Left lung (tissue), 10 donors: ENCODE measurements around the gene USP6NL. TPM values are rescaled to one million over a fixed set of nuclear protein-coding genes. Genes with fewer than 3 reads are reported as not detected.

Experiments used
- ATAC-seq: fragments of 200-7000 bp; cut with Tn5 transposase; one replicate; pipeline ENCODE4 v1.9.1; 2020; ENCODE audit warnings: moderate library complexity
- DNase-seq, 4 donors: peaks; one replicate each; pipeline ENCODE4 v3.0.0-alpha.2; 2013 to 2020
- H3K27ac ChIP-seq, 2 donors: fragments of 200-600 bp; sonication (generic) in 1 of 2; one replicate each; pipeline versions ENCODE4 v1.5.0 to v1.8.0; 2020 to 2021
- H3K27me3 ChIP-seq, 2 donors: fragments of 200-600 bp; sonication (generic) in 1 of 2; one replicate each; pipeline versions ENCODE4 v1.5.0 to v1.8.0; 2020 to 2021
- H3K36me3 ChIP-seq, 2 donors: fragments of 200-600 bp; sonication (generic) in 1 of 2; one replicate each; pipeline versions ENCODE4 v1.5.0 to v1.8.0; 2020 to 2021
- H3K4me1 ChIP-seq, 2 donors: fragments of 200-600 bp; one replicate each; pipeline ENCODE4 v1.8.0; 2021
- H3K4me3 ChIP-seq, 2 donors: fragments of 200-600 bp; sonication (generic) in 1 of 2; one replicate each; pipeline versions ENCODE4 v1.5.0 to v1.8.0; 2020 to 2021; ENCODE audit warnings: mild to moderate bottlenecking in 1 of 2
- H3K9me3 ChIP-seq, 2 donors: fragments of 200-600 bp; sonication (generic) in 1 of 2; one replicate each; pipeline versions ENCODE4 v1.5.0 to v1.8.0; 2020 to 2021
- intact Hi-C, 2 donors: fragments of 100-400 bp; cut with DNase I; formaldehyde crosslinking; loops; one replicate each; pipeline versions ENCODE4 v1.11.2 to v1.14.2; 2022
- polyA plus RNA-seq, 6 donors: library from polyadenylated mRNA; unstranded; fragments of 120-200 nt; gene quantifications; one replicate each; pipeline ENCODE4 v1.2.1, GENCODE V29; 2013; ENCODE audit not compliant: insufficient read length in 6 of 6
- total RNA-seq, 2 donors: library from RNA; stranded (reverse); fragmentation: NEBNext Ultra II Directional; extraction: Animal tissue kit (Norgen Biotek cat#: 25700); gene quantifications; one replicate each; pipeline ENCODE4 v1.2.1, GENCODE V29; 2021
- TF ChIP-seq, protein P1 (sequence below), 2 donors: fragments of 200-600 bp; sonication (generic) in 1 of 2; IDR thresholded peaks; one replicate each; pipeline versions ENCODE4 v1.5.0 to v1.8.0; 2021; ENCODE audit warnings: antibody characterized with exemption in 2 of 2
- donor health status: DM: no; HTN: yes; CAD: no.
- donor health status: DM: no; HTN: no; CAD: no.

Gene USP6NL
- total and polyA plus RNA-seq, 8 donors = 16.0 to 25.6 (median 24.0) TPM

DNA sequence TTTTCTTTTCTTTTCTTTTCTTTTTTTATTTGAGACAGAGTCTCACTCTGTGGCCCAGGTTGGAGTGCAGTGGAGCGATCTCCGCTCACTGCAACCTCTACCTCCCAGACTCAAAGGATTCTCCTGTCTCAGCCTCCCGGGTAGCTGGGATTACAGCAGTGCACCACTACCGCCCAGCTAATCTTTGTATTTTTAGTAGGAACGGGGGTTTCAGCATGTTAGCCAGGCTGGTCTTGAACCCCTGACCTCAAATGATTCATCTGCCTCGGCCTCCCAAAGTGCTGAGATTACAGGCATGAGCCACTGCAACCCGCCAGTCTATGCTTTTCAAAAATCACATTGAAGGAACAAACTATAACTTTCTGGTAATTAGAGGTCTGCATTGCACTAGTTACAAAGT, 2.4 kb downstream of the USP6NL start:
- Histone ChIP-seq H3K36me3 (no peaks in the 10 kb centered on the region), H3K4me3 (no peak overlapping the region), H3K9me3 (no peaks in the 10 kb centered on the region), H3K4me1 (peaks cover 9 to 47% of the 10 kb centered on the region in 2 donors), H3K27ac (no peak overlapping the region), H3K27me3 (no peaks in the 10 kb centered on the region)
- DNase-seq = no peak
- ATAC-seq = no peak
- intact Hi-C loops = no loop called here
- TF ChIP-seq, protein P1, sequence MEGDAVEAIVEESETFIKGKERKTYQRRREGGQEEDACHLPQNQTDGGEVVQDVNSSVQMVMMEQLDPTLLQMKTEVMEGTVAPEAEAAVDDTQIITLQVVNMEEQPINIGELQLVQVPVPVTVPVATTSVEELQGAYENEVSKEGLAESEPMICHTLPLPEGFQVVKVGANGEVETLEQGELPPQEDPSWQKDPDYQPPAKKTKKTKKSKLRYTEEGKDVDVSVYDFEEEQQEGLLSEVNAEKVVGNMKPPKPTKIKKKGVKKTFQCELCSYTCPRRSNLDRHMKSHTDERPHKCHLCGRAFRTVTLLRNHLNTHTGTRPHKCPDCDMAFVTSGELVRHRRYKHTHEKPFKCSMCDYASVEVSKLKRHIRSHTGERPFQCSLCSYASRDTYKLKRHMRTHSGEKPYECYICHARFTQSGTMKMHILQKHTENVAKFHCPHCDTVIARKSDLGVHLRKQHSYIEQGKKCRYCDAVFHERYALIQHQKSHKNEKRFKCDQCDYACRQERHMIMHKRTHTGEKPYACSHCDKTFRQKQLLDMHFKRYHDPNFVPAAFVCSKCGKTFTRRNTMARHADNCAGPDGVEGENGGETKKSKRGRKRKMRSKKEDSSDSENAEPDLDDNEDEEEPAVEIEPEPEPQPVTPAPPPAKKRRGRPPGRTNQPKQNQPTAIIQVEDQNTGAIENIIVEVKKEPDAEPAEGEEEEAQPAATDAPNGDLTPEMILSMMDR (IDR thresholded peaks at IDR 0.05) = no peak

DNA sequence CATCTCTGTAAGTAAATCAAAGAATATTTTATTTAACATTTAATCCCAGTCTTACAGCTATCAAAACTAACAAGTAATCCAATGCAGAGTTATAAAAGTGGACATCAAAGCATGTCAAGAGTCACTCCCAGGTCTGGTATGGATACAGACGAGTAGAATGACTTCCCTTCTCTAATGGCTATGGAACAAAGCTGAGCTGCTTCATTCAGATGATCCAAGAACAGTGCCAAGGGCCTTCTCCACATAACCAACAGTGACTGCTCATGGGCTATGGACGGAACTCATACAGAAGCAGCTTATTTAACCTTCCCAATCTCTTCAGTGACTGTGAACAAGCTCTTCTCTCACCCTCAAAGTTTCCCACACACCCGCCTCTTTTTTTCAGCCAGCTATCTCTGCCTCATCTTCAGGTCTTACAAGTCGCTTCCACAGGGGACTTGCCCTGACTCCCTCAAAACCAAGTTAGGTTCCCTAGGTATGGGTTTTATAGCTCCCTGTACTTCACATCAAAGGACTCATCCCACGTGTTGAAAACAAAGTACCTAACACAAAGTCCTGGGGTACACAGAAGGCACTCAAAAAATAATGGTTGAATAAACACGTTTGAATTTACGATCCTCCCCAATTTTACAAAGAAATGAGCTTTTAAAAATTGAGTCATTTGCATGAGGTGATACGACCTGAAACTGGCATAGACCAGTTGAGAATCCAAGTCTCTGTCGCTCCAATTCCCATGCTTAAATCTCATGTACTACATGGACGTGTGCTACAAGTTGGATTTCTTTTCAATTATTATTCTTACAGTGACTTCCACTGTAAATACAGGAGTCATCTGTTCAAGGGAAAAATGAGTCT, 3.1 kb downstream of the USP6NL start:
- intact Hi-C loops = no loop called here
- Histone ChIP-seq H3K4me1 (peaks cover 9 to 47% of the 10 kb centered on the region in 2 donors), H3K27me3 (no peaks in the 10 kb centered on the region), H3K9me3 (no peaks in the 10 kb centered on the region), H3K4me3 (no peak overlapping the region), H3K27ac (no peak overlapping the region), H3K36me3 (no peaks in the 10 kb centered on the region)
- DNase-seq = no peak
- no peak for ATAC-seq
- TF ChIP-seq, protein P1 (IDR thresholded peaks at IDR 0.05) = no peak

DNA sequence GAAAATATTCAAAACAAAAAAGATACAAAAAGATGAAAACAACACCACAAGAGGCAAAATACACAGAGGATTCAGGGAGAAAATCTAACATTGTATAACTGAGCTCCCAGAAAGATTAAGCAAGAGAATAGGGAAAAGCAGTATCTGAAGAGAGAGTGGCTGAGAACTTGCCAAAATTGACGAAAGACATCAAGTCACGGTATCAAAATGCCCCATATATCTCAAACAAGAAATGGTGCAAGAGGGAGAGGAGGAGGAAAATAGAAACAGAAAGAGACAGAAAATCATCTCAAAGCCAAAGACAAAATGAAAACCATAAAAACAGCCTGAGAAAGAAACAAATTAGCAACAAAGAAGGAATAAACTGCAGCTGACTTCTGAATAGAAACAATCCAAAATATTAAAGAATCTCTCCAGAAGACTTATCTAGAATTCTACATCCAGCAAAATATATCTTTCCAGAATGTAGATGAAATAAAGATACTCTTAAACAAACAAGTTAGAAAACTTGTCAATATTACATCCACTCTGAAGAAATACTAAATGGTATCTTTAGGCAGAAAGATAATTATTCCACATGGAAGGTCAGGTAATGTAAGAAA, 5.5 kb downstream of the USP6NL start:
- H3K36me3 ChIP-seq = no peaks in the 10 kb centered on the region
- H3K9me3 ChIP-seq = no peaks in the 10 kb centered on the region
- intact Hi-C loops = no loop called here
- H3K4me3 ChIP-seq = no peak overlapping the region
- ATAC-seq (no peak), DNase-seq (no peak)
- peaks cover 9 to 45% of the 10 kb centered on the region in 2 donors for H3K4me1 ChIP-seq
- TF ChIP-seq, protein P1 (IDR thresholded peaks at IDR 0.05) = no peak
- H3K27ac ChIP-seq = no peak overlapping the region
- no peaks in the 10 kb centered on the region for H3K27me3 ChIP-seq

DNA sequence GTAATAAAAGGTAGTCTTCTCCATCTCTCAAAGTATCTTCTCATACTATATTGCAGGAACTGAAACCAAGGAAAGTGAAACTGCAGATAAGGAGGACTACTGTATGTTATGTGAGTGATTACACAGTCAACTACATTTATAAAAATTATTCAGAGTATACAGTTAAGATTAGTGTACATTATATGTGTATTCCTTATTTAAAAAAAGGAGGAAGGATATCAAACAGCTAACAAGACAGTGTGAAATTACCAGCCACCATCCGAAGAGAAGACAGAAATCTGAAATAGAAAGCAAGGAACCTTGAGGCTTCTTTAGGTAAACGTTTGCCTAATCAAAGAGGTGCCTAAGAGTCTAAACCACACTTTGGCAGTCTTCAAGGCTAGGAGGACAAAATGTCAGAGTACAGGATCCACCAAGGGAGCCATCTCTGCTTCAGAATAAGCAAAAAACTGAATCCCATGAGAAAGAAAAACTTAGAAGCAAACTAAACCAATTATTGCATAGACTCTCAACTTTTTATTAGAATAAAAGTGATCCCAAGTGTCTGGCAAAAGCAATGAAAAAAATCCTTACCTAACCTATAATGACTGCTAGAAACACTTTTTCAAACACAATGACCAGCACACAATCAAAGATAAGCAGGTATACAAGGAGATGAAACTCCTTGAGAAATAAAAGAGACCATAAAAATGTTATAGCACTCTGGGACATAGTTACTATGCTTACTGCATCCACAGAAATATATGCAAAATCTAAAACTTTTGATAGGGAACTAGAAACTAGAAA, 6.4 kb downstream of the USP6NL start:
- intact Hi-C loops = no loop called here
- no peak for DNase-seq

More for the DNA sequence above, 6.4 kb downstream of the USP6NL start:
- no peaks in the 10 kb centered on the region for H3K27me3 ChIP-seq
- no peak overlapping the region for H3K27ac ChIP-seq
- H3K36me3 ChIP-seq = no peaks in the 10 kb centered on the region
- no peaks in the 10 kb centered on the region for H3K9me3 ChIP-seq
- peak; percentile 22 for ATAC-seq
- H3K4me3 ChIP-seq = no peak overlapping the region
- H3K4me1 ChIP-seq = peaks cover 7 to 38% of the 10 kb centered on the region in 2 donors
- TF ChIP-seq, protein P1 (IDR thresholded peaks at IDR 0.05) = no peak
